ACHN (cell line): ENCODE data around the gene TOR1AIP2.
"Not testable (repeated sequence)": the region's sequence is repeated elsewhere in the genome, so short reads cannot be mapped to it uniquely, and the experiment has no call there.

ENCODE experiments used
- DNase-seq: peaks from one replicate; pipeline ENCODE4 v3.0.0-alpha.2; 2015
- in situ Hi-C: cut with HindIII; loops from 2 replicates; pipeline ENCODE4 v1.10.0; 2017; ENCODE audit warnings: low sequenced_read_pairs, low pct_ligation_motif_present, low pct_unique_long_range_greater_than_20kb

TOR1AIP2 gene

DNA sequence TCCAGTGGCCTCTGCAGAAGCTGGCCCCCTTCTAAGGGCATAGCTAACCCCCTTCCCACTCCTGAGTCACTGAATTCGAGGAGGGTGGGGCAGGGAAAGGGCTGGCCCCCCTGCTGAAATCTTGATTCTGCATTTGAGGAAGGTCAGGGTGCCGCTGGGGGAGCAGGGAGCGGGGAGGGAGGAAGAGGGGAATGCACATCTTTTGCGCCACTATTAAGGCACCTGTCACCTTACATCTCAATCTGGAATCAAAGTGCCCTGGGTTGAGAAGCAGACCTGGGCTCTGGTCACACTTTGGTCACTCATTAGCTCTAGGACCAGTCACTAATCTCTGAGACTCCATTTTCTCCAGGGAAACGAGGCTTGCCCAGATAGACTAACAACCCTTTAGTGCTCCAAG, 62.0 kb downstream of the TOR1AIP2 start:
- in situ Hi-C loops, result no loop called here
- DNase-seq, result no peak

DNA sequence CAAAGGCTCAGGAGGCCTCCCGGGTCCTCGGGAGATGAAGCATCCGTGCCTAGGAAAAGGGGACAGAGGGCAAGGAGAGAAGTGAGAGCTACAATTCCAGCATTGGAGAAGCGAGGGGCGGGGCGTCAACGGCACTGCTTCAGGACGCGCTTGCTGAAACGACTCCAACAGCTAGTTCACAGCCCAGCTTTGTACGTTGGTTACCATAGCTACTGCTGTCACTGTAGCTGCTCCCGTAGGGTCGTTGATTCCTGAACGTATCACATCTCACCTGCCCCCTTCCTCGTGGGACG, 63.1 kb downstream of the TOR1AIP2 start:
- DNase-seq, result no peak
- in situ Hi-C loops, result no loop called here

DNA sequence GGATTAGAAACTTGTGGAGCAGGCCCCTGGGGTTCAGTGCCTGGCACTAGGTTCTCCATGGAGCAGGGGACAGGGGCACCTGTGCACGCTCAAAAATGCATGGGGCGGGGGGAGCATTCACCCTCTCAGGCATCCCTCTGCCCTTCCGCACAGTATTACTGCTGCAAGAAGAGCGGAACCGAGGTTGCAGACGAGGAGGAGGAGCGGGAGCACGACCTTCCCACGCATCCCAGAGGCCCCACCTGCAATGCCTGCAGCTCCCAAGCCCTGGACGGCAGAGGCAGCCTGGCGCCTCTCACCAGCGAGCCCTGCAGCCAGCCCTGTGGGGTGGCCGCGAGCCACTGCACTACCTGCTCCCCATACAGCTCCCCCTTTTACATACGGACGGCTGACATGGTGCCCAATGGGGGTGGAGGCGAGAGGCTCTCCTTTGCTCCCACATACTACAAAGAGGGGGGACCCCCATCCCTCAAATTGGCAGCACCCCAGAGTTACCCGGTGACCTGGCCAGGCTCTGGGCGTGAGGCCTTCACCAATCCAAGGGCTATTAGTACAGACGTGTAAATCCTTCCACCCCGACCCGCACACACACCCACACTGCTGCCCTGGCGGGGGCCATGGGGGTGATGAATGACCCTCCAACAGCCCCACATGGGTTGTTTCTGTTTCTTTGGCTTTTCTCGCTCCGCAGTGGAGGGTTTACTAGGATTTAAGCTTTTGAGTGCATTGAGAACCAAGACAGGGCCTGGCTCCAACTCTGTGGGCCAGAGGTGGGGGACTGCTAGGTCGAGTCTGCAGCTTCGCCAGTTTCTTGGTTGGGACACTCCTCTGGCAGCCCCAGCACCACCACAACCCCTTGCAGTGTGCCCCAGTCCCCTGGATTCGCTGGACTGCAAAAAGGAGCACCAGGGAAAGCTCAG, 63.7 kb downstream of the TOR1AIP2 start:
- no peak for DNase-seq
- in situ Hi-C loops, result no loop called here

DNA sequence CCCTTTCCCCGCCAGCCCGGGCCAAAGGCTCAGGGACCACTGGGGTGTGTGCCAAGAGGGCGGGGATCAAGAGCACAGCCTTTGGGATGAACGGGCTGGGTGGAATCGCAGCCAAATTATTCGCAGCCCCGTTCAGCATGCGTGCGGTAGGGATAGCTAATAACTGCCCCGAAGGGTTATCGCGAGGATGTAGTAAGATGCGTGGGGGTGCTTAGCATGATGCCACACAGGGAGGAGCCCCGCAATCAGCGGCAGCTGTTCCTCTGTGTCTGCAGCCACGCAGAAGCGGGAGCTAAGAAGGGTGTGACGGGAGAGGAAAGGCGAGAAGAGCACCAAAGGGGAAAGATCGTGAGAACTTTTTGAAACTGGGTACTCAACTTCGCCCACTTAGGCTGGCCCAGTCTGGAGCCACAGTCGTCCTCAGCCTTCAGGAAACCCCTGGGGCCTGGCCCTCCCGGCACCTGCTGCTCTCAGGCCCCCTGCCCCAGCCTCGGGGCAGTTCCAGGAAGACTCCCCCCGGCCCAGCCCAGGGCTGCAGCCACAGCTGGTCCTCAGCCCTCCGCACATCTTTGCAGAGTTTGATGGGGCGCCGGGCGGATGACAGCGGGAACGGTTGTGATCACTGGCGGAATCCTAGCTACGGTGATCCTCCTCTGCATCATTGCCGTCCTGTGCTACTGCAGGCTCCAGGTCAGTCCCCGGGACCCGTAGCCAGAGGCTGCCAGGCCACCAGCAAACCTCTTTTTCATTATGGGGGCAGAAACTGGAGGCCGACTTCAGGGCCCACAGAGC, 64.9 kb downstream of the TOR1AIP2 start:
- in situ Hi-C loops, result no loop called here
- no peak for DNase-seq

DNA sequence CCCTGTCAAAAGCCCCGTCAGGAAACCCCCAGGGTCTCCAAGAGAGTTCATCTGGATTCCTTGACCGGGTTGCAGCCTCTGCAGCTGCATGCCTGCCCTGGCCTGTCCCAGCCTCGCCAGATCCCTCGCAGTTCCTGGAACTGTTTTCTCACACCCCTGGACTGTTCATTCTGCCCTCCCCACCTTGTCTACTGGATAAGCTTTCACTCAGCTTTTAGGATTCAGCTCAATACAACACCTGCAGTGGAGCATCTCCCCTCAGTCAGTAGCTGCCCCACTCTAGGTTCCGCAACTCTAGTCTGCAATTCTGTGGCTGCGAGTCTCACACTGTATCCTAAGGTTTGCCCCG, 67.3 kb downstream of the TOR1AIP2 start:
- in situ Hi-C loops, result no loop called here
- DNase-seq, result no peak

DNA sequence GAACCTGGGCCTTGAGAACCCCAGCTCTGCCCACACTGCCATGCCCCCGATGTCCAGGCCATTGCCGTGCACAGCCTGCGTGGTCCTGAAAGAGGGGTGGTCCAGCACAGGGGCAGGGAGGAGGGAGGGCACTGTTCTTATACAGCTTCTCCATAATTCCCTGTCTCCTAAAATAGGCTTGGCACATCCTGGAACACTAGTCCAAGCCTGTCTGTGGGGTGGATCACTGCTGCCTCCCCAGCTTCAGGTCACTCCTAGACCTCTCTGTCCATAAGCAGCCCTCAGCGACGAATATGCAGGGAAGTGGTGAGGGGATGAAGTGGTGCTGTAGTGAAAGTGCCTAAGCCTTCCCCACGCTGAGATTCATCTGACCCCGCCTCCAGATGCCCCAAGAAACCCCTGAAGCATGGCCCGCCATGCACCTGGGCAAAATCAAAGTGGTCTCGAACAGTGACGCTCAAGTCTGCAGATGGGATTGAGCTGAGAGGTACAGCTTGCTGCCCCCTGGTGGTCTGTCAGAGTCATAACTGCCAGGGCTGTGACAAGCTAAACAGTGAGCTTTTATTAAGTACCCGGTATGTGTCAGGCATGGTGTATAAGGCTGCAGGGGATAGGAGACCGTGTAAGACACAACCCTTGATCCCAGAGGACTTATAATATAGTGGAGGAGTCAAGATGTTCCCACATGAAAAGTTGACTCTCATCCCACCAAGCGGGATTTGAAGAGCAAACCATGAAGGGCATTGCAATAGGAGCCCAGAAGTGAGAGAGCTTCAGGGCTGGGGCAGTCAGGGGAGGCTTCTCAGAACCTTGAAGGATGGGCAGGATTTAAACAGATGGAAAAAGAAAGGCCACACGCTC, 67.9 kb downstream of the TOR1AIP2 start:
- in situ Hi-C loops, result no loop called here
- DNase-seq, result peak; percentile 72

DNA sequence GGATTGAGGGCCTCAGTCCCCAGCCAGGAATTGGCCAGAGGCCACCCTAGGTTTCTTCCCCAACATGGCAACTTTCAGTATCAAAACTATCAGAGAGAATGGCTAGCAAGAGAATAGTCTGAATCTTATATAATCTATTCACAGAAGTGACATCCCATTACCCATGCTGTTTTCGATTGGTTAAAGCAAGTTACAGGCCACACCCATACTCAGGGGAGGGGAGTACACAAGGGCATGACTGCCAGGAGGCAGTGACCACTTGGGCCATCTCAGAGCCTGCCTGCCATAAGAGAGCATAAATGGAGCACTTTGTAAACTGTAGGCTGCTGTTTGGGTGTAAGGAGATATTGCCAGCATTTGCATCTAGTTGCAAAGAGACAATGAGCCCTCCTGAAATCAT, 69.1 kb downstream of the TOR1AIP2 start:
- in situ Hi-C loops, result no loop called here
- no peak for DNase-seq

DNA sequence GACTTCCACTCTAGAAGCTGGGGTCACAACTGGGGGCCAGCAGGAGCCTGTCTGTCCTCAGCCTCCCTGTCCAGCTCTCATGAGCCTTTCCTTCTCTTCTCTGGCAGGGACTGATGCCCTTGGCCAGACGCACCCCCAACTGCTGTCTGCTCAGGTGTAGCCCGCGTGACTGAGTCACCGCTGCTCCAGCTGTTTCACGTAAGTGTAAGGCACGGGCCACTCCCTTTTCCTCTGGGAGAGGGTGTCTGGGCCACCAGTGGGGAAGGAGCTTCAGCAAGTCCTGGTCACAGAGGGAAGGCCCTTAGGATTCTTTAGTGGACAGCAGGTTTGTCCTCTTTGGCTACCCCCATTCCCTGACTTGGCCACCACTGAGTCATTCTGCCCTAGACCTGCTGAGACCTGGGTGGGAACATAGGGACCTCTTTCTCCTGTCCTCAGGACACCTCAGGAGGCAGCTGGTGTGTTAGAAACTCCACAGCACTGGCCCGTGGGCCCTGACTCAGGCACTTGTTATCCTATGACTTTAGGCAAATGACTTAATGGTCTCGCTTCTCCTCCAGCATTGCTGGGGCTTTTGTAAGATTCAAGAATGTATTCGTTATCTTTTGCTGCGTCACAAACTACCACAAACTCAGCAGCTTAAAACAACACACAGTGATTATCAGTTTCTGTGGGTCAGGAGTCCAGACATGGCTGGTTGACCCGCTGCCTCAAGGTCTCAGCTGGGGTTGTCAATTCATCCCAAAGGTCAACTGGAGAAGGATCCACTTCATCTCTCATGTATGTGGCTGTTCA, 69.7 kb downstream of the TOR1AIP2 start:
- in situ Hi-C loops, result no loop called here
- DNase-seq, result peak; percentile 33

DNA sequence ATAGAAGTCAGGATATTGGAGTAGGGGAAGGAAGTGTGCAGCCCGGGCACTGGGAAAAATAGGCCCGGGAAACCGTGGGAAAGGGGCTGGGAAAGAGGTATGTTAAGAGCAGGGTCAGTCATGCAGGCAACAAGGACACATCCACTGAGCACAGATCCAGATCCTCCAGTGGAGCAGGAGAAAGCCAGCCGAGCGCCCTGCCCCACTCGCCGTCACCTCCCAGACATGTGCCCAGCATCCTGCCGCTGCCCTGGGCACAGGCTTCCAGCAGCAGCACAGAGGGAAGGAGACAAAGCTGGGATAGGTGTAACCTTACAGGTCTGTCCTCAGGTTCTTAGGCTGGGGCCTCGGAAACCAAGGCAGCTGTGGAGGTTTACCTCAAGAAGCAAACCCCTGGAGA, 70.3 kb downstream of the TOR1AIP2 start:
- in situ Hi-C loops, result no loop called here
- no peak for DNase-seq

DNA sequence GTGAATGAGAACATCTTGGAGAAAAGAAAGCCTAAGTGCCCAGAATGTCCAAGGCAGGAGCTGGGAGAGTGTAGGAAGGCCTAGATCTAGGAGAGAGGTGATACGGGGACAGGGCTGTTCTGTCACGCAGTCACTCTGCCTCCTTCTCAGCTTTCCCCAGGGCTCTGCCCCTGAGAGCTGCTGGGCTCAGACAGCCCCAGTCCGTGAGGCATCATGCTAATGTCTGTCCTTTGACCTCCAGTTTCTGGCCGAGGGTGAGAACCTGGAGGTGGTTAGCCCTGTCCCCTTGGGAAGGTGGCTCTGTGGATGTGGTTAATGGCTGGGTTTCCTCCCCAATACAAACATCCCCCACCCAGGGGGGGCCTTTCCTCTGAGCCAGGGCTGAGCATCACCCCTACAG, 71.3 kb downstream of the TOR1AIP2 start:
- in situ Hi-C loops, result no loop called here
- DNase-seq, result no peak

DNA sequence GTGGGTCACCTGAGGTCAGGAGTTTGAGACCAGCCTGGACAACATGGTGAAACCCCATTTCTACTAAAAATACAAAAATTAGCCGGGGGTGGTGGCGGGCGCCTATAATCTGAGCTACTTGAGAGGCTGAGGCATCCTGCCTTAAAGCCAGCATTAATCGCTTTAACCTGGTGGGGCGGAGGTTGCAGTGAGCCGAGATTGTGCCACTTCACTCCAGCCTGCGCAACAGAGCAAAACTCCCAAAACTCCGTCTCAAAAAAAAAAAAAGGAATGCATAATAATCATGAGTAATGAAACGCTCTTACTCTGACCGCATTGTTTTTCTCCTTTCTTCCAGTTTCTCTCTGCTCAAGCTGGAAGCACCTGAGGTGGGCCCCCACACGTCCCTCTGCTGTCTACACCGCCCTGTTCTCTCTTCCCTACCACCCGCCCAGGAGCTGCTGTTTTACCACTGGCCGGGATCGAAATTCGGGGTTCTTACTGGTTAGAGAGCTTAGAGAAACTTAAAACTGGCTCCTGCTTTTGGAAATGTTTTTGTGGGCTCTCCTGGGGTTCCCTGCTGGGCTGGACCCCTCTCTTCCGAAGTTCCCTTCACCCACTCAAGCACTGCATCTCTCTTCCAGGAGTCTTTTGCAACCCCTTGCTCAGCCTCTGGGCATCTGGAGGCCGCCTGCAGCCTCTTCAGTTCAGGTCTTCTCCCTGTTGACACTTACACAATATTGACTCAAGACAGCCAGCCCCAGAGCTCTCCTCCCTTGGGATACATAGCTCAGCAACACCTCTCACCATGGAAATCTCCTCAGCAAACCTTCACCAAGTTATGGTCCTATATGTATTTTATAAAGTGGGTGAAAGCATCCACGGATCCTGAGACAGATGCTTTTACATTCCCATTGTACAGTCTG, 72.1 kb downstream of the TOR1AIP2 start:
- no peak for DNase-seq
- in situ Hi-C loops, result no loop called here

DNA sequence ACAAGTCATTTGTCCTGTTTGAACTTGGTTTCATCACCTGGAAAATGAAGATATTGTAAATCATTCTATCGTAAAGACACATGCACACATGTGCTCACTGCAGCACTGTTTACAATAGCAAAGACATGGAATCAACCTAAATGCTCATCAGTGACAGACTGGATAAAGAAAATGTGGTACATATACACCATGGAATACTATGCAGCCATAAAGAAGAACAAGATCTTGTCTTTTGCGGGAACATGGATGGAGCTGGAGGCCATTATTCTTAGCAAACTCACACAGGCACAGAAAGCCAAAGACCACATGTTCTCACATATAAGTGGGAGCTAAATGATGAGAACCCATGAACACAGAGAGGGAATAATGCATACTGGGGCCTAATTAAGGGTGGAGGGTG, 73.2 kb downstream of the TOR1AIP2 start:
- in situ Hi-C loops, DNase-seq: not testable (repeated sequence)

DNA sequence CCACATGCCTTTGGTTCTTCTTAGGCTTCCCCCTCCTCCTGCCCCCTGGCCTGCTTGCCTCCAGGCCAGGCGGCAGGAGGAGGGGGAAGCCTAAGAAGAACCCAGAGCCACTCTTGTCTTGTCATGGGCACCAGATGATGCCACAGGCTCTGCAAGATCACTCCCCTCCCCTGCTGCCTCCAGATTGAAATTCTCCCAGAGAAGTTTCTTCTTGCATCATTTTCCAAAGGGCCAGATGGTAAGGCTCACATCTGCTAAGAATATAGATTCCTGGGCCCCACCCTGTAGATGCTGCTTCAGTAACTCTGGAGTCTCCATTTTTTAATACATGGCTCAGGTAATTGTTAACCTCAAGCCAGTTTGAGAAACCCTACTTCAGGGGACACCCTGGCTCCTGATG, 73.7 kb downstream of the TOR1AIP2 start:
- DNase-seq, result no peak
- in situ Hi-C loops, result no loop called here

DNA sequence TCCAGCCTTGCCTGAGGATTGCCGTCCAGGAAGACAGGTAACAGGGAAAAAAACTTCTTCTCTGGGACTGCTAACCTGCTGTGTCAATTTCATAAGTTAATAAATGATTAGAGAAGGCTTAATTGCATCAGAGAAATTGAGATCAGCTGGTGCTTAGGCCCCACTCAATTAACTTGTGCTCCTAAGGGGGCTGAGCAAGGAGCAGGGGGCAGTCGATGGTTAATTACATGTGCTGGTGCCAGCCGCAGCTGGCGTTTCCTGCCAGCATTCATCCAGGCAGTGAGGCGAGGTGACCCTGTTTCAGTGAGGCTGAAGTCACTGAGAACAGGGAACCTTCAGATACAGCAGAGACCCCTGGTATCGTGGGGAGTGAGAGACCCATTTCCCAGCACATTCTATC, 74.5 kb downstream of the TOR1AIP2 start:
- in situ Hi-C loops, result no loop called here

DNA sequence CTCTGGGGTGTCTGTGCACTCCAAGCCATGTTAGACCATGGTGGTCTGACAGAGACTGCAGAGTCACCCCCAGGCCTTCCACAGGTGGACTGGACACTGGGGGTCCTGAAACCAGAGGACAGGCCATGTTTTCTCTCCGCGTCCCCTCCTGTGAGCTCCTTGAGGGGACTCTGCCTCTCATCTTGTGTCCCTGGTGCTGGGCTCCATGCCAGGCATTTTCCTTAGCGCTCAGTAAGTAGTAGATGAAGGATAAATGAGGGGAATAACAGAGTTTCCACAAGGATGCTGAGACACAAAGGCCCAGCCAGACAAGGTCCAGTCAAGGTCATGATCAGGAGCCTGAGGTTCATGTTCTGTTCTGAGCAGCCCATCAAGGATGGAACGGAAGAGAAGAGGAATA, 77.1 kb downstream of the TOR1AIP2 start:
- no peak for DNase-seq
- in situ Hi-C loops, result no loop called here

More for the DNA sequence above, 74.5 kb downstream of the TOR1AIP2 start:
- DNase-seq, result no peak

DNA sequence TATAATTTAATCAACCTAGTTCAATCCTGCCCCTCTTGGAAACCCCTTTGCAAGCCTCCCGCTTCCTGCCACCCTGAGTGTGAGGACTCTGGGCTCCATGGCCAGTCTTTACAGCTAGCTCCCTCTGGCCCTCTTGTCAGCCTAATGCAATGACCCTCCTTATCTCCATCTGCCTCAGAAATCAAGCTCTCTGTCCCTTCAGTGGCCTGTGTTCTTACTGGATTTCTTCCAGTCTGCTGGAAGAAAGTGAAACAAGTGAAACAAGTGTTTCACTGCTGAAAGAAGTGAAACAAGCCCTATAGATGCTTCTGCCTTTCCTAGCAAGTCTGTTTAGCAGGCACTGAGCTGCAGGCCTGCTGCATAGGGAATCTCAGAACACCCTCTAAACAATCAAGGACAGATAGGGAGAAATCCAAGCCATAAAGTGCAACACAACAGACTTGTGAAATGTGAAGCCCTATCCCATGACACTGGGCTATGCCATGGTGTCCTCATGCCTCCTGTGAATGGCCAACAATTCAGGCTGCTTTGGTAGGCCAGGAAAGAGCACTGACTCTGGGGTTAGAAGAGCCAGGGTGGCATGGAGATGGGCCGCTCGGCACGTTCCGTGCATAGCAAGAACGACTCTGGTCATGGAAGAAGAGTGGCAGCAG, 78.6 kb downstream of the TOR1AIP2 start:
- DNase-seq, result no peak
- in situ Hi-C loops, result no loop called here

DNA sequence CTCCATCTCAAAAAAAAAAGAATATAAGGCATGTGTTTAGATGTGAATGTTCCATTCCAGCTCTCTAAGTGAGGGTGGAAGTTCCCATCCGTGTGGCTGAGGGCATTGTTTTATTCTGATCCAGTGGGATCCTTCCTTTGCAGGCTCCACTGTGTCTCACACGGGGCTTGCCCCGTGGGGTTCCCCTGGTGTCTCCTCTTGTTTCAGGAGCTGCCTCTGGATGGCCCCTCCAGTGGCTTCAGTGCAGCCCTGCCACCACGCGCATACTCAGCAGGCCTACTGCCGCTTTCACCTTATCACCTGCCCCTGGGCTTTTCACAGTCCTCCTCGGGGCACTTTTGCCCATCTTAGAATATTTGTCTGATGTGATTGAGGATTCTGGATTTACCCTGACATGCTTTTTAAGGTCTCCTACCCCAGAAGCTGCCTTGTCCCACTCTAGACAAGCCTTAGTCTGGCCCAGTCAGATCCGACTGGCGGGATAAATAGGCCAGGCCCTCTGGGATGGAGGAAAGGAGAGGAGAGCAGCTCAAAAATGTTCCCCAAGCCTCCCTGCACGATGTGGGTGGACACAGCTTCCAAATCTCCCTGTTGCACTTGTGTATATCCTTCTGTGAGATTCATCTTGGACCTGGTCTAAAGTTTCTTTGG, 79.3 kb downstream of the TOR1AIP2 start:
- in situ Hi-C loops, result no loop called here
- no peak for DNase-seq
